Measurements from ENCODE around the gene SH2D5.

SH2D5 gene

GRCh38 chr1:20739225-20739624 lies 6.7 kb upstream of the SH2D5 start:
- Histone ChIP-seq H3K36me3 (ENCODE audit: control insufficient read depth in 1 of 2, insufficient read depth in 2 of 2, low read length in 2 of 2) (peaks cover 27 to 60% of the 10 kb centered on the region in 2 donors), H3K4me1 (ENCODE audit: control insufficient read depth in 1 of 2, insufficient read depth in 2 of 2, low read length in 2 of 2) (no peaks in the 10 kb centered on the region), H3K4me3 (ENCODE audit: low read depth in 1 of 2, low read length in 2 of 2) (no peak overlapping the region), H3K9me3 (ENCODE audit: control insufficient read depth in 1 of 2, low read length in 2 of 2) (no peaks in the 10 kb centered on the region), H3K27me3 (ENCODE audit: low read depth, low read length) (no peaks in the 10 kb centered on the region), H3K27ac (ENCODE audit: low read length) (no peak overlapping the region)

DNA sequence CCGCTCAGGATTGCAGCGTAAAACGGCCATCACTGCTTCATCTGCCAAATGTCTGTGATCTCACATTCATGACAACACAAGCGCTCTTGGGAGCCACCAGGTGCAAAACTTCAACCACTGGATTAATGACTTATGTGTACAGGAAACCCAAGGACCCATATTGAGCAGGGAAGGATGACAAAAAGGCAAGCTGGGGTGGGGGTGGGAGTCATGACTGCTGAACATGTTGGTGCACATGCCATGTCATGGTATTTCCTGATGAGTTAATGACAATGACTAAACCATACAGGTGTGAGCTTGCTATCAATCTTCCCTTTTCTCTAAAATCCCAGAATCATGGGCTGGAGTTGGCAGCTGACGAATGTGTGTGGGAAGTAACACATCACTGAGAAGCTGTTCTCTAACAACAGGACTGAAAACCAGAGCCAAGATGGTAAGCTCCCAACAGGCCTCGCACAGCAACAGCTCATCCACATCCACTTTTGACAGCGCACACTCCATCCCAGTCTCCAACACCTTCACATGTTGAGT lies 3.1 kb upstream of the SH2D5 start:
- Histone ChIP-seq H3K4me3 (ENCODE audit: low read depth in 1 of 2, low read length in 2 of 2) (no peak overlapping the region), H3K9me3 (ENCODE audit: control insufficient read depth in 1 of 2, low read length in 2 of 2) (no peaks in the 10 kb centered on the region), H3K4me1 (ENCODE audit: control insufficient read depth in 1 of 2, insufficient read depth in 2 of 2, low read length in 2 of 2) (peaks cover 3 to 21% of the 10 kb centered on the region in 2 donors), H3K27me3 (ENCODE audit: low read depth, low read length) (peaks cover 14% of the 10 kb centered on the region), H3K27ac (ENCODE audit: low read length) (no peak overlapping the region), H3K36me3 (ENCODE audit: control insufficient read depth in 1 of 2, insufficient read depth in 2 of 2, low read length in 2 of 2) (peaks cover 0 to 29% of the 10 kb centered on the region in 2 donors)

GRCh38 chr1:20733360-20733975 lies 965 bp upstream of the SH2D5 start:
- Histone ChIP-seq H3K36me3 (ENCODE audit: control insufficient read depth in 1 of 2, insufficient read depth in 2 of 2, low read length in 2 of 2) (peaks cover 0 to 11% of the 10 kb centered on the region in 2 donors), H3K9me3 (ENCODE audit: control insufficient read depth in 1 of 2, low read length in 2 of 2) (no peaks in the 10 kb centered on the region), H3K27ac (ENCODE audit: low read length) (no peak overlapping the region), H3K4me1 (ENCODE audit: control insufficient read depth in 1 of 2, insufficient read depth in 2 of 2, low read length in 2 of 2) (peaks cover 3 to 21% of the 10 kb centered on the region in 2 donors), H3K27me3 (ENCODE audit: low read depth, low read length) (peaks cover 24% of the 10 kb centered on the region), H3K4me3 (ENCODE audit: low read depth in 1 of 2, low read length in 2 of 2) (peak overlapping the region; percentile 79 to 80)

DNA sequence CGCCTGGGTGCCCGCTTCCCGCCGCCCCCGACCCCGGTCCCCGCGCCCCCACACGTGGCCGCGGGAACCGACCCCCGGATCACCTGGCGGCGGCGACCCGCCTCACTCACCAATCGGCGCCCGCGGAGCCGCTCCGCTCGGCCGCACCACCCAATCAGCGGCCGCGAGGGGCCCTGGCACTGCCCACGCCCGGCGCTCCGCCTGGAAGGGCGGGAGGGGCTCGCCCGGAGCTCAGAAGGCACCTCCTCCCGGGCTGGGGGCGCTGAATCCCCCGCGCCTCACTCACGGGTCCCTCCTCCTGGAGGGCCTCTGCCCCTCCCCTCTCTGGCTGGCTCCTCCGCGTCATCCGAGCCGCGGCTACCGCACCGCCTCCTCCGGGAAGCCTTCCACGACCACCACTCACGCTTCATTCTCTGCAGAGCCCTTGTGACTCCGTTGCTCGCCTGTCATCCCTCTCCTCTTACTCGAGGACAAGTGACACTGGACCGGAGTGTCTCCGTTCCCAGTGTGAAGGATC lies 374 bp downstream of the SH2D5 start:
- H3K36me3 ChIP-seq (ENCODE audit: control insufficient read depth in 1 of 2, insufficient read depth in 2 of 2, low read length in 2 of 2): no peaks in the 10 kb centered on the region
- peaks cover 3 to 21% of the 10 kb centered on the region in 2 donors for H3K4me1 ChIP-seq (ENCODE audit: control insufficient read depth in 1 of 2, insufficient read depth in 2 of 2, low read length in 2 of 2)
- no peak overlapping the region for H3K27ac ChIP-seq (ENCODE audit: low read length)

GRCh38 chr1:20731057-20731991 lies 1.2 kb downstream of the SH2D5 start:
- H3K9me3 ChIP-seq (ENCODE audit: control insufficient read depth in 1 of 2, low read length in 2 of 2): no peaks in the 10 kb centered on the region
- H3K27me3 ChIP-seq (ENCODE audit: low read depth, low read length): peaks cover 24% of the 10 kb centered on the region
- H3K27ac ChIP-seq (ENCODE audit: low read length): no peak overlapping the region
- H3K36me3 ChIP-seq (ENCODE audit: control insufficient read depth in 1 of 2, insufficient read depth in 2 of 2, low read length in 2 of 2): no peaks in the 10 kb centered on the region
- peaks cover 3 to 21% of the 10 kb centered on the region in 2 donors for H3K4me1 ChIP-seq (ENCODE audit: control insufficient read depth in 1 of 2, insufficient read depth in 2 of 2, low read length in 2 of 2)
- H3K4me3 ChIP-seq (ENCODE audit: low read depth in 1 of 2, low read length in 2 of 2): peak overlapping the region in 1 of 2 donors; percentile 80

More for the DNA sequence above, 374 bp downstream of the SH2D5 start:
- Histone ChIP-seq H3K4me3 (ENCODE audit: low read depth in 1 of 2, low read length in 2 of 2) (peak overlapping the region; percentile 79 to 80), H3K9me3 (ENCODE audit: control insufficient read depth in 1 of 2, low read length in 2 of 2) (no peaks in the 10 kb centered on the region), H3K27me3 (ENCODE audit: low read depth, low read length) (peaks cover 24% of the 10 kb centered on the region)

- Histone ChIP-seq H3K36me3 (ENCODE audit: control insufficient read depth in 1 of 2, insufficient read depth in 2 of 2, low read length in 2 of 2) (no peaks in the 10 kb centered on the region), H3K4me1 (ENCODE audit: control insufficient read depth in 1 of 2, insufficient read depth in 2 of 2, low read length in 2 of 2) (peaks cover 3 to 21% of the 10 kb centered on the region in 2 donors), H3K27ac (ENCODE audit: low read length) (no peak overlapping the region), H3K9me3 (ENCODE audit: control insufficient read depth in 1 of 2, low read length in 2 of 2) (no peaks in the 10 kb centered on the region), H3K4me3 (ENCODE audit: low read depth in 1 of 2, low read length in 2 of 2) (no peak overlapping the region), H3K27me3 (ENCODE audit: low read depth, low read length) (peaks cover 24% of the 10 kb centered on the region)
These were observed 1.8 kb downstream of the SH2D5 start for GRCh38 chr1:20730690-20731056.

DNA sequence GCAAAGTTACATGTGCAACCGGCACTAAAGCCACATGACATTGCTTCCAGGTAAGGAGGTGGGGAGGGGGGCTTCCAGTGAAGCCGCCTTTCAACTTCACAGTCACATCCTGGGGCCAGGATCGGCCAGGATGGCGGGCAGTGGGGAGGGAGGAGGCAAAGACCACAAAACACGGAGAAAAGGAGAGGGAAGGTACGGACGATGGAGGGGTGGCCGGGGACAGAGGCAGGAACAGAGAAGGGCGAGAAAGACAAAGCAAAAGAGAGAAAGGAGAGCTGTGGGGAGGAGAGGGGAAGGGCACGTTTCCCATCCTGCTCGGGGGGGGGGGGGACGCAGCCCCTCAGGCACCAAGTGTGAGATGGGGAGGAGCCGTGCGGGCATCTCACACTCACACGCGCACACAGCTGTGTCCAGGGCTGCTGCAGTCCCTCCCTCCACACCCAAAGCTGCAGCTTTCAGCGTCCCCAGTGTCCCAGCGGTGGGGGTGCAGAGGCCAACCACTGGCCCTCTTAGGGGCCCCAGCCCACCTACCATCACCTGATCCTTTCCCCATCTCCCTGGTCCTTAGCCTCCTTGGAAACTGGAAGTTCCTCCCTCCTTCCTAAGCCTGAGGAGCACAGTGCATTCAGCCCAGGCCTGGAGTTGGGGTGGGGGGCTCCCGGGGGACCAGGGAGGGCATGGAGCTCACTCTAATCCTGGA lies 2.4 kb downstream of the SH2D5 start:
- no peaks in the 10 kb centered on the region for H3K36me3 ChIP-seq (ENCODE audit: control insufficient read depth in 1 of 2, insufficient read depth in 2 of 2, low read length in 2 of 2)
- H3K9me3 ChIP-seq (ENCODE audit: control insufficient read depth in 1 of 2, low read length in 2 of 2): no peaks in the 10 kb centered on the region
- H3K27ac ChIP-seq (ENCODE audit: low read length): no peak overlapping the region
- peaks cover 3 to 21% of the 10 kb centered on the region in 2 donors for H3K4me1 ChIP-seq (ENCODE audit: control insufficient read depth in 1 of 2, insufficient read depth in 2 of 2, low read length in 2 of 2)
- H3K4me3 ChIP-seq (ENCODE audit: low read depth in 1 of 2, low read length in 2 of 2): no peak overlapping the region
- H3K27me3 ChIP-seq (ENCODE audit: low read depth, low read length): peaks cover 24% of the 10 kb centered on the region

- H3K27me3 ChIP-seq (ENCODE audit: low read depth, low read length): peaks cover 24% of the 10 kb centered on the region
- H3K36me3 ChIP-seq (ENCODE audit: control insufficient read depth in 1 of 2, insufficient read depth in 2 of 2, low read length in 2 of 2): no peaks in the 10 kb centered on the region
- H3K27ac ChIP-seq (ENCODE audit: low read length): no peak overlapping the region
- H3K4me1 ChIP-seq (ENCODE audit: control insufficient read depth in 1 of 2, insufficient read depth in 2 of 2, low read length in 2 of 2): peaks cover 3 to 21% of the 10 kb centered on the region in 2 donors
- H3K9me3 ChIP-seq (ENCODE audit: control insufficient read depth in 1 of 2, low read length in 2 of 2): no peaks in the 10 kb centered on the region
- no peak overlapping the region for H3K4me3 ChIP-seq (ENCODE audit: low read depth in 1 of 2, low read length in 2 of 2)
These were observed 3.2 kb downstream of the SH2D5 start for GRCh38 chr1:20729155-20729931.

DNA sequence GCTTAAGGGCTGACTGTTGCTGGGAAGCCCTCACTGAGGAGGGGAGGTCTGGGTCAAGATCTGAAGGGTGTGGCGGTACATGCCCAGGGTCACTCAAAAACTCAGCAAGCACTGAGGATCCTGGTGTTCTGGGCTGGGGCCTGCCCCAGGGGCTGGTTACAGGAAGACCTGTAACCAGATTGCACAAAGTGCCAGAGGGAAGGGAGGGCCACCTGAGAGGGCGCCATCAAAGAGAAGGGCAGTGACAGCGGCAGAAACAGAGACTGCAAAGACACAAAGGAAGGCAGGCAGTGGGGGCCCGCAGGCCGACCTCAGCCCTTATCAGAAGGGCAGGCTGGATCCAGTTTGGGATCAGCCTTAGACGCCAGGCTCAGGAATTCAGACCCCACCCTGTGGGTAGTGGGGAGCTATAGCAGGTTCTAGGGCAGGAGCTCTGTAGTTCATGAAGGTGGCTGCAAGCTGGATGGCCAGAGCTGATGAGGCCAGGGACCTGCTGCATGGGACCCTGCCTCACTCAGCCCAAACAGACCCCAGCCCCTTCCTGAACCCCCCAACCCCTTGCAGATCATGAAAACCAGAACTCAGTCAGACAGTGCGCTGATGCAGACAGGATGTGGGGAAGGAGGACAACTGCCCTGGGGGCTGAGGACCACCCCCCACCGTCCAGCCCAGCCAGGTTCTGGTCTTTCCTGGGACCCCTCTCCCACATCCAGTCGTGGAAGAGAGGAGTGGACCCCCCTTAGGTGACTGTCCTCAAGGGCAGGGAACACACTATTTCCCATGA lies 3.9 kb downstream of the SH2D5 start:
- Histone ChIP-seq H3K27ac (ENCODE audit: low read length) (no peak overlapping the region), H3K27me3 (ENCODE audit: low read depth, low read length) (peaks cover 24% of the 10 kb centered on the region), H3K4me1 (ENCODE audit: control insufficient read depth in 1 of 2, insufficient read depth in 2 of 2, low read length in 2 of 2) (peaks cover 3 to 21% of the 10 kb centered on the region in 2 donors), H3K9me3 (ENCODE audit: control insufficient read depth in 1 of 2, low read length in 2 of 2) (no peaks in the 10 kb centered on the region), H3K4me3 (ENCODE audit: low read depth in 1 of 2, low read length in 2 of 2) (no peak overlapping the region), H3K36me3 (ENCODE audit: control insufficient read depth in 1 of 2, insufficient read depth in 2 of 2, low read length in 2 of 2) (no peaks in the 10 kb centered on the region)

DNA sequence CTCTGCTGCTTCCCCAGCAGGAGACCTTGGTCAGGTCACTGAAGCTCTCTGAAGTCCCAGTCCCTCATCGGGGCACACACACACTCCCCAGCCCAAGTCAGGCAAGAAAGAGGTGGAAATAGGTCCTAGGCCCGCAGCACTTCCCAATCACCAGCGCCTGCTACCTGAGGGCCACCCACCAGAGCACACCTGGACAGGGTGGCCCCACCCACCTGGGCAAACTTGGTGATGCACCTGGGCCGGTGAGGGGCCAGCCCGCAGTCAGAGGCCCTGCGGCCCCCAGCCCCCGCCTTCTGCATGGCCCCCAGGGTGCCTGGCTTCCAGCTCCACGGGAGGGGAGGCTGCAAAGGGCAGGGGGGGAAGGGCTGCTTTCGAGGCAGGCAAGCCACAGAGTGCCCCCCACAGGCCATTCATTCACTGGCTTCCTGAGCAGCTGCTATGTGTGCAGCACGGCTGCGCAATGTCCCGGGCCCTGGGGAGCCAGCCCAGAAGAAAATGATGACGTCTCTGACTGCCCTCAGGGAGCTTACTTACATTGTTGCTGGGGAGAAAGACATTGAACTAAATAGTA lies 4.7 kb downstream of the SH2D5 start:
- no peaks in the 10 kb centered on the region for H3K36me3 ChIP-seq (ENCODE audit: control insufficient read depth in 1 of 2, insufficient read depth in 2 of 2, low read length in 2 of 2)

More for the DNA sequence above, 4.7 kb downstream of the SH2D5 start:
- Histone ChIP-seq H3K27ac (ENCODE audit: low read length) (no peak overlapping the region), H3K4me3 (ENCODE audit: low read depth in 1 of 2, low read length in 2 of 2) (no peak overlapping the region), H3K27me3 (ENCODE audit: low read depth, low read length) (peaks cover 24% of the 10 kb centered on the region), H3K9me3 (ENCODE audit: control insufficient read depth in 1 of 2, low read length in 2 of 2) (no peaks in the 10 kb centered on the region), H3K4me1 (ENCODE audit: control insufficient read depth in 1 of 2, insufficient read depth in 2 of 2, low read length in 2 of 2) (peaks cover 0 to 16% of the 10 kb centered on the region in 2 donors)
